Mesothelial cell of epicardium (in vitro differentiated cells): ENCODE results near the gene PPIP5K2. TPM values are rescaled to one million over a fixed set of nuclear protein-coding genes. Genes with fewer than 3 reads are reported as not detected.
"Not testable (repeated sequence)": the region's sequence is repeated elsewhere in the genome, so short reads cannot be mapped to it uniquely, and the experiment has no call there.

Source experiments
- DNase-seq, 2 experiments: peaks; one replicate each; pipeline ENCODE4 v3.0.0; 2021; ENCODE audit warnings: low spot score in 2 of 2; ENCODE audit not compliant: unreplicated experiment in 2 of 2
- H3K27ac Mint-ChIP-seq: 2 replicates; pipeline ENCODE4 v1.8.0; 2021; ENCODE audit warnings: mixed read lengths
- H3K27me3 Mint-ChIP-seq: 2 replicates; pipeline ENCODE4 v1.8.0; 2021; ENCODE audit warnings: low read depth, mixed read lengths
- H3K36me3 Mint-ChIP-seq: 2 replicates; pipeline ENCODE4 v1.8.0; 2021; ENCODE audit warnings: mixed read lengths
- H3K4me1 Mint-ChIP-seq: 2 replicates; pipeline ENCODE4 v1.8.0; 2021; ENCODE audit warnings: mixed read lengths
- H3K4me3 Mint-ChIP-seq: 2 replicates; pipeline ENCODE4 v1.8.0; 2021; ENCODE audit warnings: mild to moderate bottlenecking, moderate library complexity, mixed read lengths
- H3K9me3 Mint-ChIP-seq: 2 replicates; pipeline ENCODE4 v1.8.0; 2021; ENCODE audit warnings: mixed read lengths
- CTCF ChIP-seq: fragments of 200-600 bp; sonication (generic); IDR thresholded peaks from one replicate; pipeline ENCODE4 v1.5.0; 2021; ENCODE audit warnings: antibody characterized with exemption; ENCODE audit not compliant: unreplicated experiment
- total RNA-seq: library from RNA; stranded (reverse); gene quantifications from 3 replicates; pipeline ENCODE4 v1.2.1, GENCODE V29; 2021

PPIP5K2 gene
- total RNA-seq, result 79.4 to 80.2 TPM (median 80.0 TPM) in 3 replicates

DNA sequence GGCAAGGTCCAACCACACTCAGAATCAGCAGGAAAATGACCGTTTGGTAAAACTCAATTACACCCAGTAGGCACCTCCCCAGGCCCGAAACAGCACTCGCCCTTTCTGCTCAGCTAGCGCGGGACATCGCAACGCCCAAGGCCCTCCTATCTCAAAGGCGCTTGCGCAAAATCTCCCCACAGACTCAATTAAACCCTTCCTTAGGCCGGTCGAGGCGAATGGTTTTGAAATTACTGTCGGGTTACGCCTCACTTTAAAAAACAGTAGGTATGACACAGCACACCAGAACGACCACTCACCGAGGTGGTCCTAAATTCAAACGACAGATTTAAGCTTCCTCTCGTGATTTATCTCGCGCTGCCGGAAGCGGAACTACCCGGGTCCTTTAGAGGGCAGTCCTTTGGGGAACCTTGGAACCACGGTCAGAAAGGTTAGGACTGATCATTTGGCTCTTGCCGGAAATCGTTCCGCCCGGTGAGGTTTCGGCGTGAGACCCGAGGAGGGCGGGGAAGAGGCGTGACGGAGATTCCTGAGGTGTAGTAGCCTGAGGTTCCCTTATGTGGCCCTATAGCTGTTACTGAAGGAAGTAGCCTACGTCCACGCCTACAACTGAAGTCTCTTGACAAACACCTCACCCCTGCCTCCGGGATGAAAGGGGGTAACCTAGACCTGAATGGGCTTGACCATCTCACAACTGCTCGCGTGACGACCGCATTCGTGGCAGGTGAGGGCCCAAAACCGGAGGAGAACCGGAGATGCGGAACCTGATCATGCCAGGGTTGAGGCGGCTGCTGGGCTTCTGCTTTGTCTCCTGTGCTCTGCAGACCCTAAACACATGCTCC lies at the start of gene PPIP5K2, which contains the start of gene GIN1:
PPIP5K2 (plus strand) TSS at position 537 of the 842 bp plus-strand sequence. CDS start 9,289 bp downstream, outside the sequence.
GIN1 (minus strand) TSS at position 374 of the 842 bp plus-strand sequence. CDS start 11,431 bp downstream, outside the sequence.
- peak; percentile 66 to 91 for DNase-seq
- no peaks in the 10 kb centered on the region for H3K9me3 Mint-ChIP-seq
- H3K4me1 Mint-ChIP-seq, result peaks cover 33% of the 10 kb centered on the region
- peaks cover 3% of the 10 kb centered on the region for H3K36me3 Mint-ChIP-seq
- H3K4me3 Mint-ChIP-seq, result peak within 1 kb of the TSS; percentile 97
- H3K27ac Mint-ChIP-seq, result peak within 1 kb of the TSS; percentile 100
- H3K27me3 Mint-ChIP-seq, result no peaks in the 10 kb centered on the region
- no peak for TF ChIP-seq CTCF

DNA sequence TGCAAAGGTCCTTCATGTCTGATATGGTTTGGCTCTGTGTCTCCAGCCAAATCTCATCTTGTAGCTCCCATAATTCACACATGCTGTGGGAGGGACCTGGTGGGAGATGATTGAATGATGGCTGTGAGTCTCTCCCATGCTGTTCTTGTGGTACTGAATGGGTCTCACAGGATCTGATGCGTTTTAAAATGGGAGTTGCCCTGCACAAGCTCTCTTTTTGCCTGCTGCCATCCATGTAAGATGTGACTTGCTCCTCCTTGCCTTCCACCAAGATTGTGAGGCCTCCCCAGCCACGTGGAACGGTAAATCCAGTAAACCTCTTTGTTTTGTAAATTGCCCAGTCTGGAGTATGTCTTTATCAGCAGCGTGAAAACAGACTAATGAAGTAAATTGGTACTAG lies 46.6 kb upstream of the PPIP5K2 start:
- H3K4me3 Mint-ChIP-seq, H3K27me3 Mint-ChIP-seq, H3K4me1 Mint-ChIP-seq, H3K36me3 Mint-ChIP-seq, H3K27ac Mint-ChIP-seq, DNase-seq: not testable (repeated sequence)
- peaks cover 57% of the 10 kb centered on the region for H3K9me3 Mint-ChIP-seq

DNA sequence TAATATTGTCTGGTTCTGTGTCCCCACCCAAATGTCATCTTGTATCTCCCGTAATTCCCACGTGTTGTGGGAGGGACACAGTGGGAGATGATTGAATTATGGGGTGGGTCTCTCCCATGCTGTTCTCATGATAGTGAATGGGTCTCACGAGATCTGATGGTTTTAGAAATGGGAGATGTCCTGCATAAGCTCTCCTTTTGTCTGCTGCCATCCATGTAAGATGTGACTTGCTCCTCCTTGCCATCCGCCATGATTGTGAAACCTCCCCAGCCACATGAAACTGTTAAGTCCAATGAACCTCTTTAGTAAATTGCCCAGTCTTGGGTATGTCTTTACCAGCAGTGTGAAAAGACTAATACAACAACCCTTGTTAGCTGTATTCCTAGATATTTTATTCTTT lies 44.7 kb upstream of the PPIP5K2 start:
- H3K36me3 Mint-ChIP-seq, result peaks cover 5% of the 10 kb centered on the region
- no peaks in the 10 kb centered on the region for H3K27me3 Mint-ChIP-seq
- no peaks in the 10 kb centered on the region for H3K4me1 Mint-ChIP-seq
- TF ChIP-seq CTCF, result no peak
- no peak overlapping the region for H3K27ac Mint-ChIP-seq
- no peak overlapping the region for H3K4me3 Mint-ChIP-seq
- DNase-seq, result no peak
- peaks cover 63% of the 10 kb centered on the region for H3K9me3 Mint-ChIP-seq

DNA sequence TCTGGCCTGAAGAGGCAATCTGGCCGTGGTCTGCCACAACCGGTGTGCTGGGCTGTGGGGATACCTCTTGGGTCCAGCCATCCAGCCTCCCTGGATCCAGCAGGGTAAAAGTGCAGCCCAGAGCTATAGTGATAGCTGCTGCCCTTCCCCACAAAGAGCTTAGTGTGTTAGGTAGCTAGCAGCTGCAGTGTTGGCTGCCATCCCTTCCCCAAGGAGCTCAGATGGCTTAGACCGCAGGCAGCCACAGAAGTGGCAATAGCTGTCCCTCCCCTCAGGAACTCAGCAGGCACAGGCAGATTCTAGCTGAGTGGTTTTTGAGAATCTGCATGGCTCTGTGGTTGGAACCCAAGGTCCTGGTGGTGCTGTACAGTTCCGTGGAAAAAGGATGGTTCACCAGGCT lies 40.3 kb upstream of the PPIP5K2 start:
- DNase-seq, result no peak
- H3K36me3 Mint-ChIP-seq, result peaks cover 30% of the 10 kb centered on the region

DNA sequence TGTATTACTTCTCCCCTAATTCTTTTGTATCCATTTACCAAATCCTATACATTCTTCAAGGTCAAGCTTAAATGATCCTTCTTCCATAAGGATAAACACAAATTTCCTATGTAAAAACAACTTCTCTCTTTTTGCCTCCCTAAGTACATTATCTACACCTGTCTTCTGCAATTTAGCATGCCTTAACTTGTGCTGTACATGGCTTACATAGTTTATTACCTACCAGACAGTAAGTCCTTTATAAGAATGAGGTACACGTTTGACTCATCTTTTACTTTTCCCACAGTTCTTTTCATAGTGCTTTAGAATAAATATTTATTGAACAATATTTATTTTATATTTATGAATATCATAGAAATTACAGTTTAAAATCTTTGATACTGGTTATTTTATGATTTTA lies 33.6 kb upstream of the PPIP5K2 start:
- Mint-ChIP-seq H3K9me3 (peaks cover 49% of the 10 kb centered on the region), H3K4me1 (no peaks in the 10 kb centered on the region), H3K27me3 (no peaks in the 10 kb centered on the region), H3K4me3 (no peak overlapping the region), H3K36me3 (peaks cover 48% of the 10 kb centered on the region), H3K27ac (no peak overlapping the region)
- TF ChIP-seq CTCF, result no peak
- DNase-seq, result no peak

More for the DNA sequence above, 40.3 kb upstream of the PPIP5K2 start:
- Mint-ChIP-seq H3K27ac (no peak overlapping the region), H3K4me1 (no peaks in the 10 kb centered on the region), H3K4me3 (no peak overlapping the region), H3K9me3 (peaks cover 82% of the 10 kb centered on the region), H3K27me3 (no peaks in the 10 kb centered on the region)
- TF ChIP-seq CTCF, result no peak

DNA sequence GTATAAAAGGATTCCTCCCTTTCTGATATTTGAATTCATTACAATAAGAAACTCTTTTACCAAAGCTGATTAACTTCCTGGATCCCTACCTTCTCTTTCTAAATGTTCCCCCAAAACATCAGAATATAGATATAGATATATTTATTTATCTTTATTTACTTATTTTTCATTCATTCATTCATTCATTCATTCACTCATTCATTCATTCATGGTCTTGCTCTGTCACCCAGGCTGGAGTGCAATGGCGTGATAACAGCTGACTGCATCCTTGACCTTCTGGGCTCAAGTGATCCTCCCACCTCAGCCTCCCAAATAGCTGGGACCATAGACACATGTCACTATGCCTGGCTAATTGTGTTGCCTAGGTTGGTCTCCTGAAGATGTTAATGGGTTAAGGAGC lies 30.8 kb upstream of the PPIP5K2 start:
- DNase-seq, result no peak
- no peak overlapping the region for H3K4me3 Mint-ChIP-seq
- H3K27ac Mint-ChIP-seq, result no peak overlapping the region
- no peaks in the 10 kb centered on the region for H3K4me1 Mint-ChIP-seq
- H3K36me3 Mint-ChIP-seq, result peaks cover 31% of the 10 kb centered on the region
- no peaks in the 10 kb centered on the region for H3K27me3 Mint-ChIP-seq
- peaks cover 22% of the 10 kb centered on the region for H3K9me3 Mint-ChIP-seq
- no peak for TF ChIP-seq CTCF
